Measurements from ENCODE around the gene FUT4.
A peak's percentile ranks its signal among the peaks of the same experiment; 100 is the strongest.
"Not testable (repeated sequence)": the region's sequence is repeated elsewhere in the genome, so short reads cannot be mapped to it uniquely, and the experiment has no call there.

The FUT4 gene, protein sequence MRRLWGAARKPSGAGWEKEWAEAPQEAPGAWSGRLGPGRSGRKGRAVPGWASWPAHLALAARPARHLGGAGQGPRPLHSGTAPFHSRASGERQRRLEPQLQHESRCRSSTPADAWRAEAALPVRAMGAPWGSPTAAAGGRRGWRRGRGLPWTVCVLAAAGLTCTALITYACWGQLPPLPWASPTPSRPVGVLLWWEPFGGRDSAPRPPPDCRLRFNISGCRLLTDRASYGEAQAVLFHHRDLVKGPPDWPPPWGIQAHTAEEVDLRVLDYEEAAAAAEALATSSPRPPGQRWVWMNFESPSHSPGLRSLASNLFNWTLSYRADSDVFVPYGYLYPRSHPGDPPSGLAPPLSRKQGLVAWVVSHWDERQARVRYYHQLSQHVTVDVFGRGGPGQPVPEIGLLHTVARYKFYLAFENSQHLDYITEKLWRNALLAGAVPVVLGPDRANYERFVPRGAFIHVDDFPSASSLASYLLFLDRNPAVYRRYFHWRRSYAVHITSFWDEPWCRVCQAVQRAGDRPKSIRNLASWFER

DNA sequence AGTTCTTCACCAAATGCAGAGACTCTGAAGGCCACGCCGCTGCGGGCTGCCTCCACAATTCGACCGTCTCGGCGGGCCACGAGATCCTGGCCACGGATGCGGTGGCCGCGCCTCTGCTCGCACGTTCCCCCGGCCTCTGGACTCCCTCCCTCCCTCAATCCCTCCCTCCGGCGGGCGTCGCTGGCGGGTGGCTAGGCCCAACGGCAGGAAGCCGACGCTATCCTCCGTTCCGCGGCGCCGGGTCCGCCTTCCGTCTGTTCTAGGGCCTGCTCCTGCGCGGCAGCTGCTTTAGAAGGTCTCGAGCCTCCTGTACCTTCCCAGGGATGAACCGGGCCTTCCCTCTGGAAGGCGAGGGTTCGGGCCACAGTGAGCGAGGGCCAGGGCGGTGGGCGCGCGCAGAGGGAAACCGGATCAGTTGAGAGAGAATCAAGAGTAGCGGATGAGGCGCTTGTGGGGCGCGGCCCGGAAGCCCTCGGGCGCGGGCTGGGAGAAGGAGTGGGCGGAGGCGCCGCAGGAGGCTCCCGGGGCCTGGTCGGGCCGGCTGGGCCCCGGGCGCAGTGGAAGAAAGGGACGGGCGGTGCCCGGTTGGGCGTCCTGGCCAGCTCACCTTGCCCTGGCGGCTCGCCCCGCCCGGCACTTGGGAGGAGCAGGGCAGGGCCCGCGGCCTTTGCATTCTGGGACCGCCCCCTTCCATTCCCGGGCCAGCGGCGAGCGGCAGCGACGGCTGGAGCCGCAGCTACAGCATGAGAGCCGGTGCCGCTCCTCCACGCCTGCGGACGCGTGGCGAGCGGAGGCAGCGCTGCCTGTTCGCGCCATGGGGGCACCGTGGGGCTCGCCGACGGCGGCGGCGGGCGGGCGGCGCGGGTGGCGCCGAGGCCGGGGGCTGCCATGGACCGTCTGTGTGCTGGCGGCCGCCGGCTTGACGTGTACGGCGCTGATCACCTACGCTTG is at the start of gene FUT4:
FUT4 (plus strand) TSS at position 227 of the 951 bp plus-strand sequence; CDS start at position 440, 213 bp downstream.
- DNase-seq (ENCODE audit: low read depth) = peak; percentile 55

DNA sequence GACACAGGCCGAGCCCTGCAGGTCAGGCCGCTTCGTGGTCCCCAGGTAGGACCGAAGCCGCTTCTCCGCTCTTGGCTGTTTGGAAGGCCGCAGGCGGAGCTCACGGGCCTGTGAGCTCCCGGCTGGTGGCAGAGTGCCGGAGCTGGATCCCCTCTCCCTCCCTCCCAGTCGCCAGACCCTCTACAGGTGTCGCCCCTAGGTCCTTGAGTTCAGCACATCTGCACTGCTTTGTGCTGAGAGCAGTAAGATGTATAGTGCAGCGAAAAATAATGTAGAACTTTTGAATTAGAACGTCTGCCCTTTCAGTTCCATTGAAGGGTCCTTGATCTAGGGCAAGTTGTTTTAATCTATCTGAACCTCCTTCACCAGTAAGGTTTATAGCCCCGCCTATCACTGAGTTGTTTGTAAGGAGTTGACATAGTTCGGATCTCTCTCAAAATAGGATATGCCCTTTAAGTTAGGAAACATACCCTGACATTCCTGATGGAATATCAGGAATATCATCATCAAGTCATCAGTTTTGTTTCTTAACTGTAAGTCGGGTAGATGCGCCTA is 49.5 kb upstream of the FUT4 start:
- DNase-seq (ENCODE audit: low read depth) = no peak

DNA sequence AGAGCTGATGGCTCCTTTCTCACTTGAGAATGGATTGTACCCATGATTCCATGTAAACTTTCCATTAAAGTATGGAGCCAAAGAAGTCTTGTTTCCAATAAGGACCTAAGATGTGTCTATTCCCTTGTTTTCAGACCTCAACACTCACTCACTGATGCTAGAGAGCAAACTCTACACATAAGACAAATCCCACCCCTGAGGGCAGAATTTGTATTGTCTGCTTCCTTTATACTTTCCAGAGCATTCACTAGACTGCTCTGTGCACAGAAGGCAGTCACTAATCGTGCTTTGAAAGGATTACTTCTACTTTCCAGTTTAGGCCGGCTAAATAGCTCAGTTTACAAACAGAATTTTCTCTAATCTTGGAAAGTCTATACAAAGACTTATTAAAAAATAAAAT is 43.5 kb upstream of the FUT4 start:
- no peak for DNase-seq (ENCODE audit: low read depth)

DNA sequence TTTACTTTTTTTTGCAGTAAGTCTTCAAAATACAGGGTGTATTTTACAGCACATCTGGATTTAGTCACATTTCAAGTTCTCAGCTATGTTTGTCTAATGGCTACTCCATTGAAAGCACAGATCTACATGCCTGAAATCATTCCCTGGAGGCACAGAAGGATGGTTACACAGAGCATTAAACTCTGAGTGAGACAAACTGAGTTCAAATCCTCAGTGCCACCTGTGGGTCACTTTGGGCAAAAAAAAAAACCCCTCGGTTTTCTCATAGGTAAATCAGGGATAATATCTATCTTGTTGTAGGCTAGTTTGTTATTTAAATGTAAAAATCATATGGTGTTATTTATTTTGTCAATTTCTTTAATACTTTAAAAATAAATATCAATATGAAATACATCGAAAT is 42.2 kb upstream of the FUT4 start:
- no peak for DNase-seq (ENCODE audit: low read depth)

DNA sequence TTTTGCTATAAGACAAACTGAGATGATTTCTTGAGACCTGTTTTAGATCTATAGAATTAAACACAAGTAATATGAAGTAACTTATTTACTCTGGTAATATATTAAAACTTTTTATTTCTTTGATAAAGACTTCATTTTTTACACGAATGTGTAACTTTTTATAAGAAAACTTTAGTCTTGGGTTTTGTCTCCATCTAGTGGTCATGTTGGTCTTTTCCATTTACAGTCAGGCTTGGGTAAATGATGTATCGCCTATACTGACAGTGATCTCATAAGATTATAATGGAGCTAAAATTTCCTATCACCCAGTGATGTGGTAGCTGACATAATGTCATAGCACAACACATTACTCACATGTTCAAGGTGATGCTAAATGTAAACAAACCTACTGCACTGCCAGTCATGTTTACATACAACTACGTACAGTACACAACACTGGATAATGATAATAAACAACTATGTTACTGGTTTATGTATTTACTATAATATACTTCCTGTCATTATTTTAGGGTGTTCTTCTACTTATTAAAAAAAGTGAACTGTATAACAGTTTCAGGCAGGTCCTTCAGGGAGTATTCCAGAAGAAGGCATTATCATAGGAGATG is 38.9 kb upstream of the FUT4 start:
- DNase-seq (ENCODE audit: low read depth) = no peak

DNA sequence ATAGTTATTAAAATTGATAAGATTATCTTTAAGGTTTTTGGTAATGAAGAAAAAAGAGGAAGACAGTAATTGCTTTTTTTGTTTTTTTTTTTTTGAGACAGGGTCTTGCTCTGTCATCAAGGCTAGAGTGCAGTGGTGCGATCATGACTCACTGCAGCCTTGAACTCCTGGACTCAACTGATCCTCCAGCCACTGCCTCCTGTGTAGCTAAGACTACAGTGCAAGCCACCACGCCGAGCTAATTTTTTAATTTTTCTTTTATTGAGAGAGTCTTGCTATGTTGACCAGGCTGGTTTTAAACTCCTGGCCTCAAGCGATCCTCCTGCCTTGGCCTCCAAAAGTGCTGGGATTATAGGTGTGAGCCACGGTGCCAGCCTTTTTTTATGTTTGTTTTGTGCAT is 37.2 kb upstream of the FUT4 start:
- not testable (repeated sequence) for DNase-seq (ENCODE audit: low read depth)

DNA sequence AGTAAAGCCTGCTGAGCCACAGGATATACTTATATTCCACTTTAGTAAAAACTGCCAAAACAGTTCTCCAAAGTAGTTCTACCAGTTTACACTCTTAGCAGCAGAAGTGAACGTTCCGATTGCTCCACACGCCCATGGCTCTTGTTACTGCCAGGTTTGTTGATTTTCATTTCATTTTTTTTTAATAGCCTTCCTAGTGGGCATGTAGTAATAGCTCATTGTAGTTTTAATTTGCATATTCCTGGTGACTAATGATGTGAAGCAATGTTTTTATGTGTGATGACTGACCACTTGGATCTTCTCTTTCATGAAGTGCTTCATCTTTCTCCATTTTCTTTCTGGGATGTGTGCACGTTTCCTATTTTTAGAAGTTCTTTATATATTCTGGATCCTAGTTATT is 36.2 kb upstream of the FUT4 start:
- no peak for DNase-seq (ENCODE audit: low read depth)

DNA sequence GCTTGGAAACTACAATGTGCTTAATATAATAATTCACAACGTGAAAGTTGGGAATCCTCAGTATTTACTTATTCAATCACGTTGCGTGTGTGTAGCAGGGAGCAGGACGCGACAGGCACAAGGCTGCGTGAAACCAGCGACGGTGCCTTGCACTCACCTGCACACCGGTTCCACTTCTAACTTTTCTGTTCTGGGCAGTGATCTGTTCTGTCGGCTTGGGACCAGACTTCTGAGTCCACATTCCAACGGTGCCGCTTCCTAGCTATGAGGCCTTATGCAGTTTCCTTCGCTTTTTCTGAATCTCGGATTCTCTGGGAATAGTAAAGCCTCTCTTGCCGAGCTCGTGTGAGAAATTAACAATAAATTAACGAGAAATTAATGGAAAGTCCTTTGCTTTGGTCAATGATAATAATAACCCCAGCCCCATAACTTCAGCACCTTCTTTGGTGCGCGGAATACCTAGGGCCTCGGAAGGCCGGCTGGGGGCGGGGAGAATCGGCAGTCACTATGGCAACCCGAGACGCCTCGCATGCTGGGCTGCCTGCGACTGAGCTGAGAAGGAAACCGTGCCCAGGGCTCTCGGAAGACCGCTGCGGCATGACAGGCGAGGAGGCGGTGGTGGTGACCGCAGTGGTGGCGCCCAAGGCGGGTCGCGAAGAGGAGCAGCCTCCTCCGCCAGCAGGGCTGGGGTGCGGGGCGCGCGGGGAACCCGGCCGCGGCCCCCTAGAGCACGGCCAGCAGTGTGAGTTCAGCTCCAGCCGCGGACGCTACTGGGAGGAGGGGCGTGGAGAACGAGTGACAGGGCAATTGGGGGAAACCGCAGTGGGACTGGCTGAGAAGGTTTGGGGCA is 31.6 kb upstream of the FUT4 start, which contains the start of gene C11orf97:
C11orf97 (plus strand) TSS at position 530 of the 850 bp plus-strand sequence; CDS start at position 598, 68 bp downstream.
- DNase-seq (ENCODE audit: low read depth) = peak; percentile 3

DNA sequence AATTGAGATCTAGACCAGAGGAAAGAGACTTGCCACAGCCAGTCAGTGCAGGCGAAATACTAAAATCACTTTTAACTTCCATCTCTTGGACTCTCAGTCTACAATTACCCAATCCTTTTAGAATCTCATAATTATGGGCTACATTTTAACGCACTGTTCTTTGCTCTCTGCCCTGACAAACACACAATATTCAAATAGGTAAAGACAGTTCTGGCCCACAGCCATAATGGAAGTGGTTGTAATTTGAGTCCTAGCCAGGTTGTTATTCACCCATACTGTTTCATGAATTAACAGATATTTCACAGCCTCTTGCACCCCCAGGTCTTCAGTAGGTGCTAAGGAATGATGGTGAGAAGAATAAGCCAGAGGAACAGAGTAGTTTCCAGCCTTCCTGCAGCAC is 30.6 kb upstream of the FUT4 start:
- no peak for DNase-seq (ENCODE audit: low read depth)

DNA sequence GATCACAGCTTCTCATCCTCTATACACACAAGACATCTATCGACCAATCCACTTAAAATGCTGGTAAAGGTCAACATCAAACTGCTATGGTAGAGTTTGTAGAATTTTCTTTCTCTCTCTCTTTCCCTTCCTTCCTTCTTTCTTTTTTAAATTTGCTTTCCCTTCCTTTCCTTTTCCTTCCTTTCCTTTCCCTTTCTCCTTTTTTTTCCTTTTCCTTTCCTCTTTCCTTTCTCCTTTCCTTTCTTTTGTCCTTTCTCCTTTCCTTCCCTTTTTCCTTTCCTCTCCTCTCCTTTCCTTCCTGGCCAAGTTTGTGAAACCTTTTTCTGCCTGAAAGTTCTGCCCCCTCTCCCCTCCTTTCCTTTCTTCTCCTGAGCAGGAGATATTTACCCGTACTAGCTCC is 28.3 kb upstream of the FUT4 start:
- no peak for DNase-seq (ENCODE audit: low read depth)

DNA sequence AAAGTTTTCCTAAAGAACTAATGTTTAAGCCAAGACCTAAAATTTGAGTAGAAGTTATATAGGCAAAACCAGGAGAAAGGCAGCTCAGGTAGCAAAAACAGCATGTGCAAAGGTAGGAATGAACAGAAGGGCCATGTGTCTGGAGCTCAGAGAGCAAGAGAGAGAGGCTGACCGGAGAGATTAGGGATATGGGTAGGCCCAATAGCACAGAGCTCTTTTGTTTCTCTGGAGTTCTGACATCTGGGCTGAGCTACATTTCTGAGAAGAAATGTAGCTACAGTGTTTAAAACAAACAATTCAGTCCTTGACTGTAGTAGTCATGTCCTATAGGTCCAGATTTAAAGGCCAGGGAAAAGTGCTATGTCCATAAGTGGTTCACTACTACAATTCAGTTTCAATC is 27.0 kb upstream of the FUT4 start:
- DNase-seq (ENCODE audit: low read depth) = no peak

DNA sequence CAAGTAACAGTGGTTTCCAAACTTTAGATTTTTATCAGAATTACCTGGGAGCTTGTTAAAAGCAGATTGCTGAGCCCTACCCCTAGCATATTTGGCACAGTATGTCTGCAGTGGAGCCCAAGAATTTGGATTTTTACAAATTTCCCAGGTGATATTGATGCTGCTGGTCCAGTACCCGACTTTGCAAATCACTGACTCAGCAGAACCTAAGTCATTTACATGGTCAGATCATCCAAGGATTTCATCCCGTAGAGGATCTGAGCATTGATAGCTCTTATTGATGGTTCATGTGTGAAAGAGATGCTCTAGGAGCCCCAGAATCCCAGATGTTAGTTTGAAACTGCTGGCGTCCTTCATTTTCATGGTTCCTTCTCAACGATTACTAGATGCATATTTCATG is 25.4 kb upstream of the FUT4 start:
- DNase-seq (ENCODE audit: low read depth) = no peak

DNA sequence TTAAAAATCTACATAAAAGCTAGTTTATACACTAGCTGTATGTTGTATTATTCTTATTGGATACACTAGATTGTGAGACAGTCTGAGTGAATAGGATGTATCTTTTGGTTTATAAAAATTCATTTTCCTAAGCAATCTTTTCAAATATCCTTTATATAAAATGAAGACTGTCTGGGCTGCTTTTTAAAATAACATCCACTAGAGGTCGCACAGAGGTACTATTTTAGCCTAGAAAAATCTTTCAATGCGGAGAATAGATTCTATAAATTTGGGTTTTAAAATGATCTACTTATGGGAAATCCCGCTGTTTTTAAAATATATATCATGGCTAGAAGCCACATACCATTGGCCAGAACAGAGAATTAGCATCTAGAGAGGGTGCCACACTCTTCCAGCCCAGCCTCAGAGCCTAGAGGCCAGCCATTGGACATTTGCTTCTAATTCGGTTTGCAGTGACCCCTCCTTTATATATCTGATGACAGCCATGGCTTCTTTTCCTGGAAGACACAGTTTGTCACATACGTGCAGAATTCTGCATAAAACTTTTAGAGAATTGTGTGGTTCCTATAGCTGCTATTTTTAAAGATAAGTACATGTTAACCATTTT is 24.1 kb upstream of the FUT4 start:
- no peak for DNase-seq (ENCODE audit: low read depth)

DNA sequence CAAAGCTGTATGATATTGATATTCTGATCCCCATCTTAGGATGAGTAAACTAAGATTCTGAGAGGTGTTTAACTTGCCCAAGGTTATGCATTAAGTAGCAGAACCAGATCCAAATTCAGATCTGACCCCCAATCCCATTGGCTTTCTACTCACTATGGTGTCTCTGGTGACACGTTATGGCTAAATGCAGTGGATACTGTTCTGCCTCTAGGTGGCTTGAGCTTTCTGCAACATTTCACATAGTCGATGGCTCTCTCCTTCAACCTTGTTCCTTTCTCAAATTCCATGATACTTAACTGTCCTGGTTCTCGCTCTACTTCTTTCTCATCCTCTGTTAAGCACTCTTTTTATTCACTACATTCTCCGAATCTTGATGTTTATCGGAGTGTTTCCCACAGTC is 22.0 kb upstream of the FUT4 start:
- no peak for DNase-seq (ENCODE audit: low read depth)

DNA sequence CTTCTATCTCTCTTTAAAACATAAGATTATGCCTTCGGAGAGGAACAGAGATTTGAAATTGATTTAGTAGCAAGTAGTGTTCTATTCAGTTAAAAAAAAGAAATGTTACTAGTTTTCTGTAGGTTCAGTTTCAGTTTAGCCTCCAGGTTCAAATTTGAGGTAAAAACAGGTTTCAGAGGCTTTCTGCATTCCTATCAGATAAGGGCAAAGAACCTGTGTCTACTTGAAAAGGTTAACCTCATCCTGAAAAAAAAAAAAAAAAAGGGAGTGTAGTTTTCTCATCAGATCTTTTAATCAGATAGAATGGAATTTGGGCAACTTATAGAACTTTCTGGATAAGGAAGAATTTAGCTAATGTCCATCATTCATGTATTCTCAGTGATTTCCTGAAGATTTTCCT is 19.4 kb upstream of the FUT4 start:
- DNase-seq (ENCODE audit: low read depth) = no peak

DNA sequence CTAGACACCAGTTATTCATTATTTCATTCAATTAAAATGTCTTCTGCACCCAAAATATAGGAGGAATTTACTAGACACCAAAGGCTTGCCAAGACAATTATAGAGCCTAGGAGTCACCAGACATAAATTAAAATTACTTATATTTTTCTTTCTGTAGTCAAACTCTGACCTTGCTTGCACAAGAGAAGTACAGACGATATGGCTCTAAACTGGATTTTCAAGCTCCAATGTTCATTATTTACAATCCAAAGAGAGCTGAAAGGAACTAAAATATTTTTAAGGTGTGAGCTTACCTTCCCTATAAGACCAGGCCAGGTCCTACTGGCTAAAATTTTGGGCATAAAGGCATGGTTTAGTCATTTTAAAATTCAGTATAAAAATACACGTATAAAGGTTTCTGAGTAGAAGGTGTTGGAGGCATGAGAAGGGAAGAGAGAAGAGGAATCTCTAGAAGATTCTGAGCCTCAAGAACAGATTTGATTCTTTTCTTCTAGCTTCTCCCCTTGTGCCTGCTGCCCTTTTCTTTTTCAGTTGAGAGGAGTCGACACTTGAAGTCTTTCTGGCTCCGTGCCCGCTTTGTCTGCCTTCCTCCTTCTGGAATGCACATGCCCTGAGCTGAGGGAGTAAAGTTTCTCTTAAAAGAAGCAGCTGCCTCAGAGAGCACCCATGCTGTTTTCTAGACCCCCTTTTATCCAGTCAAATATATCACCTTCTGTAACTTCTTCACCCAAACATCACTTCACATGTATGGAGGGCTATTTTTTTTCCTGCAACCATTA is 18.0 kb upstream of the FUT4 start:
- no peak for DNase-seq (ENCODE audit: low read depth)

DNA sequence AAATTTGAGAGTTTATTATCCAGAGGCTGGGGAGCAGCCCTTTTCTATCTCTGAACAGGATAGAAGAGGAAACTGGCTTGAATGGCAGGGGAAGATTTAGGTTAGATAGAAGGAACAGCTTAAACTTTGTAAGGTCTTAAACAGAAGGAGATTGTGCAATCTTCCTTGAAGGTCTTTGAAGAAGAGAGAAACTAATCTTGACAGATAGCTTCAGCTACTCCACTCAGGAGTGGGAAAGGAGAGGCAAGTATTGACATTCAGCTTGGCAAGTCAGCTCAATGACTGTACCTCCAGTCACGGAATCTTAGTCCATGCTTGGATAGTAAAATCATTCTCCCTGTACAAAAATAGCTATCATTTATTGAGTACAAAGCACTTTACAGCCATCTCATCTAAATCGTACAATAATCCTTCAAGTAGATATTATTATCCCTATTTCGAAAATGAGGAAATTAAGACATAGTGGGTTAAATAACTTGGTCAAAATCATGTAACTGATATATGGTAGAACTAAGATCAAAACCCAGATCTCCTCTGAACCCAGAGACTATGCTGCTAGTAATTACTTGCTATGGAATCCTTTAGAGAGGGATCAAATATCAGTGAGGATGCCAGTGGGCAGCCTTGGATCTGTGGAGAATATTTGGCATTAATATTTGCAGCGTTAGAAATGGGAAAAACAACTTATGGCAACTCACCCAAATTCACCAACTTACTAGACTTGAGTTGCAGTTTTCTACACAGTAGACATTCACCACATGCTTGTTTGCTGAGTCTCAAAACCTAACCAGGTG is 16.9 kb upstream of the FUT4 start:
- DNase-seq (ENCODE audit: low read depth) = no peak

DNA sequence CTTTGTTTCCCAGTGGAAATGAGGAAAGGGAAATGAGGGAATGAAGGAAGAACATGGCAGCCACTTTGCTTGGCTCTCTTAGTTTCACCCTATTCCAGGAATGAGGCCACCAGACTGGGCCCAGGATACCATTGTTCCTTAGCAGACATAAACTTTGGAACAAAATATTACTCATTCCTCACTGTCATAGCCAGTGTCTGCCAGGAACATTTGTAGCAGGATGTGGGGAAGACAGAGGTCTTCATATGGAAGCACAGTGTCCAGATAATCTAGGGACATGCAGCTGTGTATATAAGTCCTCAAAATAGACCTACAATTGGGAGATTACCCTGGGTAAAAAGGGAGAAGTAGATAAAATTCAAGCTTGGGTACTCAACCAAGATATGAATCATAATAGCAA is 15.2 kb upstream of the FUT4 start:
- no peak for DNase-seq (ENCODE audit: low read depth)

DNA sequence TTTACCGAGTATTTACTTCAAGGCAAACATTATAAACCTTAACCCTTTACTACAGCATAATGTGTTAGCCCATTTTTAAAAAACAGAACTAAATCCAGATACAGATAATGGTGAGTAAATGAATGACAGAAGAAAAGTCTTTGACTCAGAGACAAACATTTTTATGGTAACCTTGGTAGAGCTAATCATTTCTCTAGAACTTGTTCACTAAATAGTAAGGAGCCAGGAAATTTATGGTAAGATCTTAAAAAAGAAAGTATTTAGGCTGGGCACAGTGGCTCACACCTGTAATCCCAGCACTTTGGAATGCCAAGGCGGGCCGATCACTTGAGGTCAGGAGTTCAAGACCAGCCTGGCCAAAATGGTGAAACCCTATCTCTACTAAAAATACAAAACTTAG is 11.5 kb upstream of the FUT4 start:
- no peak for DNase-seq (ENCODE audit: low read depth)

All from T-helper 22 cell (primary cell).